ENCODE results near the gene PPM1L. TPM values are rescaled to one million over a fixed set of nuclear protein-coding genes. Genes with fewer than 3 reads are reported as not detected.

Gene PPM1L
- total RNA-seq, 1 experiment from 2014 or later = 10.6 TPM

GRCh38 chr3:160945336-160945735 lies 189.3 kb downstream of the PPM1L start:
- ChIA-PET POLR2A (ENCODE audit: low non-redundant PET) (no interaction called here), CTCF (no interaction called here)
- intact Hi-C loops (cut with micrococcal nuclease; ENCODE audit: unreplicated experiment) = loop anchor here (10.0 kb wide), 1 partner anchor 329 kb away; no protein-coding TSS in a partner anchor
- Histone ChIP-seq H3K4me3 (ENCODE audit: low read depth, low read length, poor library complexity, severe bottlenecking) (no peak overlapping the region), H3K9me3 (ENCODE audit: low read depth, low read length, poor library complexity, severe bottlenecking) (no peaks in the 10 kb centered on the region), H3K27me3 (replicated peaks; ENCODE audit: insufficient read depth, low read depth, low read length, poor library complexity) (no peaks in the 10 kb centered on the region), H3K27ac (ENCODE audit: low read depth, low read length, poor library complexity, severe bottlenecking) (no peak overlapping the region), H3K36me3 (ENCODE audit: insufficient read depth, low read length, poor library complexity, severe bottlenecking) (no peaks in the 10 kb centered on the region), H3K4me1 (ENCODE audit: insufficient read depth, low read length, poor library complexity, severe bottlenecking) (peaks cover 5% of the 10 kb centered on the region)
- no TSS peak for BruUV-seq (replicated peaks)
- TF ChIP-seq EZH2 (IDR thresholded peaks at IDR 0.05; ENCODE audit: borderline replicate concordance, low read depth, low read length, poor library complexity, severe bottlenecking) (no peak), CTCF (conservative IDR thresholded peaks at IDR 0.05; ENCODE audit: low read depth, low read length) (no peak)
- DNase-seq (ENCODE audit: low spot score) = no peak

- CTCF ChIA-PET = no interaction called here
- BruUV-seq (replicated peaks) = no TSS peak
Measured at GRCh38 chr3:160948273-160948672, 192.2 kb downstream of the PPM1L start.

GRCh38 chr3:160949460-160949859 lies 193.4 kb downstream of the PPM1L start:
- BruUV-seq (replicated peaks) = no TSS peak
- no peaks in the 10 kb centered on the region for H3K36me3 ChIP-seq (ENCODE audit: insufficient read depth, low read length, poor library complexity, severe bottlenecking)
- no peaks in the 10 kb centered on the region for H3K9me3 ChIP-seq (ENCODE audit: low read depth, low read length, poor library complexity, severe bottlenecking)
- POLR2A ChIA-PET (ENCODE audit: low non-redundant PET) = no interaction called here
- no peak for DNase-seq (ENCODE audit: low spot score)
- TF ChIP-seq CTCF (conservative IDR thresholded peaks at IDR 0.05; ENCODE audit: low read depth, low read length) = no peak
- TF ChIP-seq EZH2 (IDR thresholded peaks at IDR 0.05; ENCODE audit: borderline replicate concordance, low read depth, low read length, poor library complexity, severe bottlenecking) = no peak
- H3K27me3 ChIP-seq (replicated peaks; ENCODE audit: insufficient read depth, low read depth, low read length, poor library complexity) = no peaks in the 10 kb centered on the region
- CTCF ChIA-PET = no interaction called here
- no peaks in the 10 kb centered on the region for H3K4me1 ChIP-seq (ENCODE audit: insufficient read depth, low read length, poor library complexity, severe bottlenecking)
- no peak overlapping the region for H3K4me3 ChIP-seq (ENCODE audit: low read depth, low read length, poor library complexity, severe bottlenecking)
- H3K27ac ChIP-seq (ENCODE audit: low read depth, low read length, poor library complexity, severe bottlenecking) = no peak overlapping the region
- intact Hi-C loops (cut with micrococcal nuclease; ENCODE audit: unreplicated experiment) = loop anchor here (10.0 kb wide), 1 partner anchor 325 kb away; no protein-coding TSS in a partner anchor

More at GRCh38 chr3:160948273-160948672, 192.2 kb downstream of the PPM1L start:
- no peaks in the 10 kb centered on the region for H3K27me3 ChIP-seq (replicated peaks; ENCODE audit: insufficient read depth, low read depth, low read length, poor library complexity)
- no peaks in the 10 kb centered on the region for H3K9me3 ChIP-seq (ENCODE audit: low read depth, low read length, poor library complexity, severe bottlenecking)
- peaks cover 5% of the 10 kb centered on the region for H3K4me1 ChIP-seq (ENCODE audit: insufficient read depth, low read length, poor library complexity, severe bottlenecking)
- no peak overlapping the region for H3K4me3 ChIP-seq (ENCODE audit: low read depth, low read length, poor library complexity, severe bottlenecking)
- intact Hi-C loops (cut with micrococcal nuclease; ENCODE audit: unreplicated experiment) = loop anchor here (10.0 kb wide), 1 partner anchor 327 kb away; no protein-coding TSS in a partner anchor
- H3K36me3 ChIP-seq (ENCODE audit: insufficient read depth, low read length, poor library complexity, severe bottlenecking) = no peaks in the 10 kb centered on the region
- no peak overlapping the region for H3K27ac ChIP-seq (ENCODE audit: low read depth, low read length, poor library complexity, severe bottlenecking)
- TF ChIP-seq CTCF (conservative IDR thresholded peaks at IDR 0.05; ENCODE audit: low read depth, low read length) (no peak), EZH2 (IDR thresholded peaks at IDR 0.05; ENCODE audit: borderline replicate concordance, low read depth, low read length, poor library complexity, severe bottlenecking) (no peak)
- POLR2A ChIA-PET (ENCODE audit: low non-redundant PET) = no interaction called here
- DNase-seq (ENCODE audit: low spot score) = no peak
